Measurements from ENCODE around the gene ADAMTS4. TPM values are rescaled to one million over a fixed set of nuclear protein-coding genes. Genes with fewer than 3 reads are reported as not detected.

ADAMTS4 gene
- total and polyA plus RNA-seq, 2 donors (not counting 1 experiment from before 2014, with no cell fraction given): 1.0 to 1.3 TPM

DNA sequence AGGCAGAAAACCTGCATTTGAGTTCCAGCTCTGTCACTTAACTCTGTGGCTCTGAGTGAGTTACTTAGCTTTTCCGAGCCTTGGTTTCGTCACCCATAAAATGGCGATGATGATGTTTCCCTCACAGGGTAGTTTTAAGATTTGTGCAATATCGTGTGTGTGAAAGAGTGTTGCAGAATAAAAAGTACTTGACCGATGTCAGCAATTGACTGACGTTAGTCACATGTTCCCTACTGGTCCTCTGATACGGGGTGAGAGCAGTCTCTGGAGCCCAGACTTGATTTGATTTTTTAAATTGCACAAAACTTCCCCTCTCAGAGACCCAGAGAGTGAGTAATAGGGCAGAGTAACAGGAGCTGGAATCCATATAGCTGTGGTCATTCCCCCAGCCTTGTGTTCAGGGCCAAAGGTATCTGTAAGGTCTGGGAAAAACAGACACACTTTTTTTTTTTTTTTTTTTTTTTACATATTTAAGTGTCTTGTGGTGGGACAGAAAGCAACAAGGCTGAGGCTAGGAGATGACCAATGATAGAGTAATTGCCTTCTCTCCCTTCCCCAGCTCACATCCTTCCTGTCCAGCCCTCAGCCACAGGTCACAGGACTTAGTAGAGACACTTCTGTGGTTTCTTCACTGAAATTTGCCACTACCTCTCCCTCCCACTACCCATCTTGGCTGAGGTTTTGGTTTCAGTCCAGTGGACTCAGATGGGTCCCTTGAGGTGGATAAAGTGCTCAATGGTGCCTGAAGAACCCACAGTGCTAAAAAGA, 18.3 kb upstream of the ADAMTS4 start:
- peak overlapping the region; percentile 90 for H3K27ac ChIP-seq (ENCODE audit: insufficient read depth, low read length)
- no peak overlapping the region for H3K4me3 ChIP-seq (replicated peaks in 1 of 4; ENCODE audit: control extremely low read depth in 1 of 4, insufficient read depth in 1 of 4, low read depth in 3 of 4, low read length in 4 of 4)
- DNase-seq (ENCODE audit: low read depth in 2 of 2): peak; percentile 80
- H3K36me3 ChIP-seq (ENCODE audit: control insufficient read depth, insufficient read depth, low read length): peaks cover 8% of the 10 kb centered on the region
- no peaks in the 10 kb centered on the region for H3K9me3 ChIP-seq (ENCODE audit: control insufficient read depth, insufficient read depth, low read depth, low read length)
- peaks cover 14% of the 10 kb centered on the region for H3K4me1 ChIP-seq (ENCODE audit: control insufficient read depth, extremely low read depth, insufficient read depth, low read length)
- H3K79me2 ChIP-seq (ENCODE audit: control insufficient read depth, insufficient read depth, low read length): no peaks in the 10 kb centered on the region
- peak overlapping the region; percentile 28 for H3K4me2 ChIP-seq (ENCODE audit: extremely low read depth, insufficient read depth, low read length)
- H3K9ac ChIP-seq (ENCODE audit: insufficient read depth, low read length): peak overlapping the region; percentile 61
- H4K20me1 ChIP-seq (ENCODE audit: control insufficient read depth, extremely low read depth, insufficient read depth, low read length): no peaks in the 10 kb centered on the region
- TF ChIP-seq CTCF (conservative IDR thresholded peaks at IDR 0.05 in 1 of 2, IDR thresholded peaks at IDR 0.05 in 1 of 2; ENCODE audit: low read depth in 1 of 2, low read length in 2 of 2) (no peak), EZH2 (IDR thresholded peaks at IDR 0.05; ENCODE audit: low read length, missing control alignments) (no peak)
- no peaks in the 10 kb centered on the region for H3K27me3 ChIP-seq (ENCODE audit: control insufficient read depth, insufficient read depth, low read length)
- H2AFZ ChIP-seq (ENCODE audit: low read length): peak overlapping the region; percentile 60

GRCh38 chr1:161215076-161215475, 16.2 kb upstream of the ADAMTS4 start, which contains the start of gene FCER1G:
TSS of gene FCER1G (plus strand) at chr1:161215295. CDS start at chr1:161215322, 27 bp downstream.
- H3K36me3 ChIP-seq (ENCODE audit: control insufficient read depth, insufficient read depth, low read length): peaks cover 12% of the 10 kb centered on the region
- no peaks in the 10 kb centered on the region for H3K27me3 ChIP-seq (ENCODE audit: control insufficient read depth, insufficient read depth, low read length)
- no peak within 1 kb of the TSS for H3K9ac ChIP-seq (ENCODE audit: insufficient read depth, low read length)
- no peak within 1 kb of the TSS for H3K4me2 ChIP-seq (ENCODE audit: extremely low read depth, insufficient read depth, low read length)
- no peaks in the 10 kb centered on the region for H4K20me1 ChIP-seq (ENCODE audit: control insufficient read depth, extremely low read depth, insufficient read depth, low read length)
- no peak for TF ChIP-seq CTCF (conservative IDR thresholded peaks at IDR 0.05 in 1 of 2, IDR thresholded peaks at IDR 0.05 in 1 of 2; ENCODE audit: low read depth in 1 of 2, low read length in 2 of 2)
- no peak for TF ChIP-seq EZH2 (IDR thresholded peaks at IDR 0.05; ENCODE audit: low read length, missing control alignments)
- no peak within 1 kb of the TSS for H2AFZ ChIP-seq (ENCODE audit: low read length)
- no peaks in the 10 kb centered on the region for H3K79me2 ChIP-seq (ENCODE audit: control insufficient read depth, insufficient read depth, low read length)
- no peak for DNase-seq (ENCODE audit: low read depth in 2 of 2)
- H3K27ac ChIP-seq (ENCODE audit: insufficient read depth, low read length): no peak within 1 kb of the TSS
- no peaks in the 10 kb centered on the region for H3K9me3 ChIP-seq (ENCODE audit: control insufficient read depth, insufficient read depth, low read depth, low read length)
- no peak within 1 kb of the TSS for H3K4me3 ChIP-seq (replicated peaks in 1 of 4; ENCODE audit: control extremely low read depth in 1 of 4, insufficient read depth in 1 of 4, low read depth in 3 of 4, low read length in 4 of 4)
- H3K4me1 ChIP-seq (ENCODE audit: control insufficient read depth, extremely low read depth, insufficient read depth, low read length): peaks cover 14% of the 10 kb centered on the region

DNA sequence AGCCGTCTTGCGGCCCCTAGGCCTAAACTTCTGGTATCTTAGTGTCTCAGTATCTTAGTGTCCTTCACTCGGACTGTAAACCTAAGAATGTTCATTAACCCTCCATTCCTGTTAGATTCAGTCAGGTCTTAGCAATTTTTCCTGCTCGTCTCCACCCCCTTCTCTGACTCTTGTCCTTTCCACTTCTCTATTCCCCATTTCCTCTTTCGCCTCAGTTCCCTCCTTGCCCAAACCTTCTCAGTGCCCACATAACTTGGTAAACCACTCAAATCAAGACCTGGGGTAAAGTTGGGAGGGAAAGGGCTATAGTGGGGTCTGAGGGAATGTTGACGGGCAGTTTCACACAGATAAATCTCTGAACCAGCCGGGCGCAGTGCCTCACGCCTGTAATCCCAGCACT, 15.5 kb upstream of the ADAMTS4 start:
- Histone ChIP-seq H3K9ac (ENCODE audit: insufficient read depth, low read length) (no peak overlapping the region), H3K36me3 (ENCODE audit: control insufficient read depth, insufficient read depth, low read length) (peaks cover 12% of the 10 kb centered on the region)
- TF ChIP-seq EZH2 (IDR thresholded peaks at IDR 0.05; ENCODE audit: low read length, missing control alignments) (no peak), CTCF (conservative IDR thresholded peaks at IDR 0.05 in 1 of 2, IDR thresholded peaks at IDR 0.05 in 1 of 2; ENCODE audit: low read depth in 1 of 2, low read length in 2 of 2) (no peak)

More for the DNA sequence above, 15.5 kb upstream of the ADAMTS4 start:
- no peaks in the 10 kb centered on the region for H3K27me3 ChIP-seq (ENCODE audit: control insufficient read depth, insufficient read depth, low read length)
- H3K9me3 ChIP-seq (ENCODE audit: control insufficient read depth, insufficient read depth, low read depth, low read length): no peaks in the 10 kb centered on the region
- no peak overlapping the region for H3K27ac ChIP-seq (ENCODE audit: insufficient read depth, low read length)
- no peaks in the 10 kb centered on the region for H3K79me2 ChIP-seq (ENCODE audit: control insufficient read depth, insufficient read depth, low read length)
- H3K4me3 ChIP-seq (replicated peaks in 1 of 4; ENCODE audit: control extremely low read depth in 1 of 4, insufficient read depth in 1 of 4, low read depth in 3 of 4, low read length in 4 of 4): no peak overlapping the region
- no peak overlapping the region for H2AFZ ChIP-seq (ENCODE audit: low read length)
- H3K4me1 ChIP-seq (ENCODE audit: control insufficient read depth, extremely low read depth, insufficient read depth, low read length): peaks cover 14% of the 10 kb centered on the region
- no peaks in the 10 kb centered on the region for H4K20me1 ChIP-seq (ENCODE audit: control insufficient read depth, extremely low read depth, insufficient read depth, low read length)
- DNase-seq (ENCODE audit: low read depth in 2 of 2): no peak
- no peak overlapping the region for H3K4me2 ChIP-seq (ENCODE audit: extremely low read depth, insufficient read depth, low read length)

Data from fibroblast of lung (primary cell).